Occipital lobe (tissue), 2 donors: ENCODE data around the gene C14orf180. TPM values are rescaled to one million over a fixed set of nuclear protein-coding genes. Genes with fewer than 3 reads are reported as not detected.
"Not testable (repeated sequence)": the region's sequence is repeated elsewhere in the genome, so short reads cannot be mapped to it uniquely, and the experiment has no call there.

Experiments used
- DNase-seq: peaks from one replicate; lab custom pipeline; 2025; lab: John Stamatoyannopoulos, UW
- total RNA-seq: library from RNA; depleted of rRNA; stranded (reverse); fragments of >200 nt; gene quantifications from one replicate; pipeline ENCODE4 v1.2.3, GENCODE V29; 2014

Gene C14orf180
- total RNA-seq, 1 donor from 2014 or later, result not detected

DNA sequence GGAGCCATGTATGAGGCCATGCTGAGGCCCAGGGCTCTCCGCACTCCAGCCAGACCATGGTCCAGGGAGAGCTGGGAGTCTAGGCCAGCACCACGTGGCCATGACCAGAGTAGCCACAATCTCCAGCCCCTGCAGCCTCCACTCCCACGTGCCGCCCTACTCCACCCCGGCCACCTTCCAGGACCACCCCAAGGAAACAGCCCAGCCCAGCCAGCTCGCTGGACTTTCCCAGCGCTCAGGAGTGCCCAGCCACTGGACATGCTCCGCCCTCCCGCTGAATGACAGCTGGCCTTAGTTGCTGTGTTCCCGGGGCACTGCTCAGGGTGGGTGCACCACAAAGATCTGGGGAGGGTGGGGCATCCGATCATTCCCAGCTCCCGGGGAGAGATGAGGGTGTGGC, 2.1 kb upstream of the C14orf180 start:
- DNase-seq, result no peak

- DNase-seq, result no peak
Observed at GRCh38 chr14:104577847-104578301, 1.7 kb upstream of the C14orf180 start.

DNA sequence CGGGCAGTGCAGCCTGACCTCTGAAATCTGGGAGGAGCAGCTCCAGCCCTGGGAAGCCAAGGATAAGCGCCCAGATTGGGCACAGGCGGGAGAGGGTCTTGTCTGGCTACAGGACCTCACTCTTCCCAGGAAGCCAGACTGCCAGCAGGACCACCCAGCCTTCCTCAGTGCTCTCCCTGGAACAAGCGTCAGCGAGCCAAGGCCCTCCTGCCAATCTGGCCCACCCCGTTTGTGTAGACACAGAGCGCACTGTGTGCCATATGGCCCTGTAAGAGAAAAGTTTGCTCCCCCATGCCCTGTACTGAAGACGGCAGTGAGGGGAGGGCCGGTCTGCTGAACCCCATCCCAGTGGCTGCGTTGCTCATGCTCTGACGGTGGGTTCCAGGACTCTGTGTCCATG, 1.2 kb upstream of the C14orf180 start:
- no peak for DNase-seq

DNA sequence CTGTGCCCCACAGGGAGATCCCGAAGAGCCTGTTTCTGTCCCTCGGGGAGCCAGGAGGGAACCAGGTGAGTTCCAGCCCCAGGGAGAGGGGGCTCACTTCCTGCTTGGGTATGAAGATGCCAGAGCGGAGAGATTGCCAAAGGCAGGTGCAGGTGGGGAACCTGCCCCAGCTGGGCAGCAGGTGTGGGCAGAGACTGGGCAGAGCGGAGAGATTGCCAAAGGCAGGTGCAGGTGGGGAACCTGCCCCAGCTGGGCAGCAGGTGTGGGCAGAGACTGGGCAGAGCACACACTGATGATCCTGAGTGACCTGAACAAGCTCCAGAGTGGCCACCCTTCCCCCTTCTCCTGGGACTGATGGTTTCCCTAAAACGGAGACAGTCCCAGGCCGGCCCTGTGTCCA, 375 bp downstream of the C14orf180 start:
- DNase-seq, result not testable (repeated sequence)

GRCh38 chr14:104580961-104581360, 1.4 kb downstream of the C14orf180 start:
- DNase-seq, result no peak

DNA sequence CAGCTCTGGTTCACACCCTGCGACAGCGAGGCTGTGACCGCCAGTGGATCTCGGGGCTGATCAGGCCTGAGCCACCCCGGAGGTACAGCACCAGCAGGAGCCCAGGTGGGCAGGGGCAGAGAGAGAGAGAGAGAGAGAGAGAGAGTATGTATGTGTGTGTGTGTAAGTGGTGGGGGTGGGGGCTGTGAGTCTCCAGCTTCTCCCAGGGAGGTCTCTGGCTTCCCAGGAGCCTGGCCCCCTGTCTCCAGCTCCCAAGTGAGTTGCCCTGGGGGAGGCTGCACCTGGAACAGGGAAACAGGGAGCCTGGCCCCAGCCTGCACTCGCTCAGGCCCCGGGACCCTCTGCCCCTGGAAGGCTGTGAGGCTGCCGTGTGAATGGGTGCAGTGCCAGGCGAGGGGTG, 2.0 kb downstream of the C14orf180 start:
- no peak for DNase-seq

DNA sequence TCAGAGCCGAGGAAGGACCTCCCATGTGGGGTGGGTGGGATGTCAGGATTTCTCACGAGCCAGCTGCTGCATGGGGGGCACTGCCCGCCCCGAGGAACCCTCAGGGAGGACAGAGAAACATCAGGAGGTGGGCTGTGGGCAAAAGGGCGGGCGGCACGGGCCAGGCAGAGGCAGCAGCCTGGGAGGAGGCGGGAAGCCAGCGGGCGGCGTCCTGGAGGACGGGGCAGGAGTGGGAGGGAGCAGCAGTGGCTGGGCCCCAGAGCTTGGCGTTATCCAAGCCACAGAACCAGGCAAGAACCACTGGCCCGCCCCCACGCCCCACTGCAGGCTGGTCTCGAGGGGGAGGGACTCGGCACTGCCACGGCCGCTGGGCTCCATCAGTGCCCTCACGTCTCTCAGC, 2.4 kb downstream of the C14orf180 start:
- DNase-seq, result no peak

- DNase-seq, result no peak
Observed at GRCh38 chr14:104582662-104583061, 3.1 kb downstream of the C14orf180 start.

GRCh38 chr14:104583424-104584306, 4.1 kb downstream of the C14orf180 start:
- DNase-seq, result no peak

DNA sequence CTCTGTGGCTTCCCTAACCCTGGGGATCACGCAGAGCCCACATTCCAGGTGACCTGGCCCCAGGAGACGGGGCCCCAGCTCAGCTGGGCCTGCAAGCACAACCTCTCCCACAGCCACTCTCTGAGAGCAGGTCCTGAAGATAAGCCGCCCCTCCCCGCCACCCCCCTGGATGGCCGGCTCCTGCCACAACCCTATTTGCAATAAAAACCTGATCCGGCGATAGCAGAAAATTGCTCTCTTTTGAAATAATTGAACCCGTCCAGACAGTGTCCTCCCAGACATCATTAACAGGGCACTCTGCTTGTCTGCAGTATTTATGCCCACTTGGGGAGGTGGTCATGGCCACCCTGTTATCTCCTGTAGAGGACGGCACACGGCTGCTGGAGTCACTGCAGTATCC, 5.0 kb downstream of the C14orf180 start:
- no peak for DNase-seq

GRCh38 chr14:104585966-104586697, 6.6 kb downstream of the C14orf180 start:
- no peak for DNase-seq

DNA sequence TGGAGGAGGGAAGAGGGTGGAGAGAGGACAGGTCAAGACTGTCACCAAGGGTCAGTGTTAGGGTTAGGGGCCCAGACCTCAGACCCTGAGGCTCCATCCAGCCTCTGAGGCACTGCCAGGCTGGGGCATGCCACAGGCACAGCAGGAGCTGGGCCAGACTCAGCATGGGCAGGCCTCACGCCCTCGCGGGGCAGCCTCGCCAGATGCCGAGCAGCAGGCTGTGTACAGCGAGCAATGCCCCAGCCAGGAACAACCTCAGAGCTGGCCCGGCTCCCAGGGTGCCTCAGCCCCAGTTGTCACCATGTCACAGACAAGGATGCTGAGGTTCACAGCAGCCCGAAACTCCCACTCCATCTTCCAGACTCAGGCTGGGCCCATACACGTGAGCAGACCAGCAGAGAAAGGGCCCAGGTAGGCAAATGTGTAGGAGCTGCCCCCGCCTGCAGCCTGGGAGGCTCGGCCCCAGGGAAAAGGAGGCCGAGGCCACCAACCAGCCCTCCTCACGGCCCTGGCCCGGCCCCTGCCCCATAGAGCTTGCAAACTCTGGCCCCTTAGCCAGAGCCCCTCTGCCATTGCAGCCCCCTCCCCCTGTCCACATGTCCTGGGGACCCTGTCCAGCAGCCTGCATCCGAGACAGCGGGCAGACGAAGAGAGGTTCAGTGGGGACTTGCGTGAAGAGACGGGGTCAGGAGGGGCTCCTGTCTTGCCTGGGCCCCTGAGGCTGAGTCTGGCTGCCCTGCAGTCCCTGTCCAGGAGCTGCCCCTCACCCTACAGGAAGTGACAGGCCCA, 7.5 kb downstream of the C14orf180 start:
- no peak for DNase-seq

GRCh38 chr14:104587641-104588040, 8.1 kb downstream of the C14orf180 start:
- DNase-seq, result no peak

GRCh38 chr14:104588066-104588857, 8.7 kb downstream of the C14orf180 start:
- DNase-seq, result no peak

DNA sequence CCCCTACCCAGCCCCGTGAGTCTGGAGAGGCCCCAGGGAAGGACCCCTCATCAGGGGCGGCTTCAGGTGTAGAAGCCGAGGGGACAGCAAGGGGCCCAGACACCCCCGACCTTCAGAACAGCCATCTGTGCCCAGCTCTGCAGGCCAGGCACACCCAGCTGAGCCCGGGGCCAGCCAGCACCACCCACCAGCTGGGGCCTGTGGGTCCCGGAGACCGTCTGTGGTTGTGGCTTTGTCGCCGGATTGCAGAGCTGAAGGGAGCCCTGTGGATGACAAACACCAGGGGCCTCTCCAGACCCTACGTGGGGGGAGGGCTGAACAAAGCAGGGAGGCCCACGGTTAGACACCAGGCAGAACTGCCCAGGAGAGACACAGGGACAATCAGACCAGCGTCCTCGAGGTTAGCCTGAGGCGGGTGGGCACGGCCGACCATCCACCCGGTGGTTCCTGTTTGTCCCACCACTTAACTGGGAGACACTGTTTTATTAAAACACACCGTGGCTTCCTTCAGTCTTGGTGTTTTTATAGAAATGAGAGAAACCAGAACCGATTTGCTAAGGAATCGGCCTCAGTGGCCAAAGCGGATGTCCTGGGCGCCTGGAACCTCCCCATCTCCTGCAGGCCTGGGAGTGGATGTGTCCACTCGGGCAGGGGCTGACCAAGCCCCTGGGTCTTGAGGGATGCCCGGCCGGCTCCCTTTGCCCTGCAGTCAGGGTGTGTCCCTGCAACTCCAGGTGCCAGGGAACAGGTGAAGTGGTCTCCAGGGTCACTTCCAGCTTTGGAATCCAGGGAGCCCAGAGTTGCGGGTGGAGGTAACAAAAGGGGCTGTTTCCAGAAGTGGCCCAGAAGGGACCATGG, 10.0 kb downstream of the C14orf180 start:
- DNase-seq, result no peak

GRCh38 chr14:104590240-104590965, 10.8 kb downstream of the C14orf180 start:
- no peak for DNase-seq

DNA sequence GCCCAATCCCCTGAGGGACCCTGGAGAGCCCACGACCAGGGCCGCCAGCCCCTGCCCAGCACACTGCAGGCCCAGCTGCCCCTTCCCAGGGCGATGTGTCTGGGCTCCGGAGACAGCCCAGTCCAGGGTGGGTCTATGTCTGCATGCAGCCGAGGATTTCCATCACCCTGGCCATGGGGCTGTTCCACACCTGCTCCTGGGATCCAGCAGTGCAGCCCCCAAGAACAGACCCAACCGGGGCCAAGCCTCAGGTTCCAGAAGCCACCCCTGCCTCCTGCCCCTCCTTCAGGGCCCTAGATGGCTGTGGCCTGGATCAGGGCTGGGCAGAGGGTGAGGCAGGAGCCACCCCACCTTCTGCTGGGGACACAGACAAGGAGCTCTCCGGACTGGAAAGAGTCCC, 11.5 kb downstream of the C14orf180 start:
- no peak for DNase-seq

DNA sequence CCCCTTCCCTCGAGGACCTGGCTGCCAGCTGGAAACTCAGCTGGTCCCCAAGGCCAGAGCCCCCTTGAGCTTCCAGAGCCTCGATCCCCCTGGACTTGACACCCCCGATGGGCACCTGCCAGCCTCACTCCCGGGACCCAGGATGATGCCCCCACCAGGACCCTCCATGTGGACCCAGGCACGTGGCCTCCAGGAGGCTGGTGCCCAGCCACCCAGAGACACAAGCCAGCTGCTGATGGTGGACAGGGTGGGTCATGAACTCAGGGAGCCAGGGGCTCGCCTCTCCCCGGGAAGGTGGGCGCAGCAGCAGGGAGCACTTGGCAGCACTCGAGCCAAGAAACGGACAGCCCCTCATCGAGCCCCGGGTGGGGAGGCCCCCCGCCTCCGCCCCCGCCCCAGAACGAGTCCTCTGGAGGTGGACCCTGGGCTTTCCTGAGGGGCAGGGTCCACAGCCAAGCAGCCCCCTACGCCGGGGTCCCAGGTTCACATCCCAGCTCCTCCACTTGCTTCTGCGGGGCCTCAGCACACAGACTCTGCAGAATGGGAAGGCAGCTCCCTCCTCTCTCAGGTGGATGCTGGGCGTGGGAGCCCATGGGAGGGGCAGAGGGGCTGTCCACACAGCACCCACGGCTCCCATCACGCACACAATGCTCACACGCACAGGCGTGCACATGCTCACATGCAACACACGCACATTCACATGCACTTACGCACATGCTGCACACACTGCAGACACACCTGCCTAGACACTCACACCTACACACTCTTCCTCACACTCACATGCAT, 12.1 kb downstream of the C14orf180 start:
- no peak for DNase-seq

GRCh38 chr14:104592292-104592672, 12.7 kb downstream of the C14orf180 start:
- DNase-seq, result no peak
